IMR-90 (cell line): ENCODE data around the gene MTCL1. TPM values are rescaled to one million over a fixed set of nuclear protein-coding genes. Genes with fewer than 3 reads are reported as not detected.

Source experiments
- ATAC-seq: fragments of 200-7000 bp; cut with Tn5 transposase; 2 replicates; pipeline ENCODE4 v1.9.1; 2020; ENCODE audit warnings: low read depth, mild to moderate bottlenecking, moderate library complexity
- BruUV-seq: library from RNA; stranded (reverse); fragments of 400-500 nt; replicated peaks from 2 replicates; lab custom pipeline; 2021; lab: Mats Ljungman, UMichigan
- CTCF ChIA-PET: fragments of 300-600 bp; formaldehyde crosslinking; extraction: SDS; loops from one replicate; lab custom pipeline; 2021; ENCODE audit warnings: antibody characterized with exemption; lab: Yijun Ruan, JAX
- POLR2A ChIA-PET: fragments of 300-600 bp; sonication (Branson Sonifier 250); formaldehyde crosslinking; loops from one replicate; lab custom pipeline; 2022; ENCODE audit warnings: antibody characterized with exemption; ENCODE audit not compliant: unreplicated experiment; lab: Charles Lee
- DNase-seq: peaks from one replicate; pipeline ENCODE4 v3.0.0; 2013
- H2AFZ ChIP-seq: replicated peaks from 2 replicates; pipeline ENCODE3; 2013; ENCODE audit warnings: low read length, mild to moderate bottlenecking; ENCODE audit not compliant: poor library complexity
- H2AK5ac ChIP-seq: 2 replicates; pipeline ENCODE4 v1.6.1; 2013; ENCODE audit warnings: low read depth, low read length, inconsistent platforms
- H2AK9ac ChIP-seq: replicated peaks from 2 replicates; pipeline ENCODE3; 2013; ENCODE audit warnings: mild to moderate bottlenecking, low read depth, low read length, moderate library complexity; ENCODE audit not compliant: poor library complexity
- H2BK120ac ChIP-seq: 2 replicates; pipeline ENCODE4 v1.6.1; 2013; ENCODE audit warnings: low read depth, low read length, inconsistent platforms
- H2BK15ac ChIP-seq: 3 replicates; pipeline ENCODE4 v1.6.1; 2013; ENCODE audit warnings: low read depth, low read length, inconsistent platforms
- H2BK20ac ChIP-seq: 2 replicates; pipeline ENCODE4 v1.6.1; 2013; ENCODE audit warnings: low read depth, mild to moderate bottlenecking, inconsistent platforms, low read length, moderate library complexity
- H2BK5ac ChIP-seq: 2 replicates; pipeline ENCODE4 v1.6.1; 2013; ENCODE audit warnings: mild to moderate bottlenecking, low read depth, low read length, inconsistent platforms; ENCODE audit not compliant: poor library complexity, severe bottlenecking
- H3K14ac ChIP-seq: replicated peaks from 2 replicates; pipeline ENCODE4 v1.6.1; 2013; ENCODE audit warnings: low read depth, low read length, inconsistent platforms
- H3K18ac ChIP-seq: 2 replicates; pipeline ENCODE4 v1.6.1; 2013; ENCODE audit warnings: low read depth, low read length, control low read depth
- H3K23ac ChIP-seq: 2 replicates; pipeline ENCODE4 v1.6.1; 2013; ENCODE audit warnings: low read depth, low read length, inconsistent platforms
- H3K27ac ChIP-seq: 2 replicates; pipeline ENCODE4 v1.5.1; 2013; ENCODE audit warnings: mild to moderate bottlenecking, control low read depth, low read length; ENCODE audit not compliant: insufficient read depth
- H3K27me3 ChIP-seq: 2 replicates; pipeline ENCODE4 v1.6.1; 2013; ENCODE audit warnings: low read length; ENCODE audit not compliant: control insufficient read depth, insufficient read depth
- H3K36me3 ChIP-seq: 2 replicates; pipeline ENCODE4 v1.6.1; 2013; ENCODE audit warnings: low read length, mixed read lengths; ENCODE audit not compliant: control insufficient read depth, insufficient read depth
- H3K4ac ChIP-seq: 2 replicates; pipeline ENCODE4 v1.6.1; 2013; ENCODE audit warnings: low read depth, low read length, inconsistent platforms
- H3K4me1 ChIP-seq: 2 replicates; pipeline ENCODE4 v1.6.1; 2013; ENCODE audit warnings: low read length, mixed read lengths; ENCODE audit not compliant: control insufficient read depth, insufficient read depth
- H3K4me2 ChIP-seq: 2 replicates; pipeline ENCODE4 v1.6.1; 2013; ENCODE audit warnings: low read depth, mild to moderate bottlenecking, control low read depth, low read length, moderate library complexity
- H3K4me3 ChIP-seq: 2 replicates; pipeline ENCODE4 v1.5.1; 2013; ENCODE audit warnings: low read depth, mild to moderate bottlenecking, control low read depth, low read length, moderate library complexity; ENCODE audit not compliant: insufficient read depth
- H3K56ac ChIP-seq: 2 replicates; pipeline ENCODE4 v1.6.1; 2013; ENCODE audit warnings: low read length, inconsistent platforms; ENCODE audit not compliant: insufficient read depth; ENCODE audit errors: extremely low read depth
- H3K79me1 ChIP-seq, 2 experiments: 2 replicates each; pipeline ENCODE4 v1.6.1; 2013; ENCODE audit warnings: low read length in 2 of 2, inconsistent platforms in 1 of 2, low read depth in 1 of 2
- H3K9ac ChIP-seq: 2 replicates; pipeline ENCODE4 v1.6.1; 2013; ENCODE audit warnings: low read depth, low read length, control low read depth
- H3K9me1 ChIP-seq: 2 replicates; pipeline ENCODE4 v1.6.1; 2013; ENCODE audit warnings: low read length, inconsistent platforms; ENCODE audit not compliant: insufficient read depth
- H3K9me3 ChIP-seq: 2 replicates; pipeline ENCODE4 v1.6.1; 2013; ENCODE audit warnings: low read length; ENCODE audit not compliant: control insufficient read depth, insufficient read depth
- H4K20me1 ChIP-seq: 2 replicates; pipeline ENCODE4 v1.6.1; 2013; ENCODE audit warnings: low read length, inconsistent platforms; ENCODE audit not compliant: insufficient read depth
- H4K5ac ChIP-seq: 2 replicates; pipeline ENCODE4 v1.6.1; 2013; ENCODE audit warnings: mild to moderate bottlenecking, low read depth, low read length, control low read depth
- H4K8ac ChIP-seq, 2 experiments: 2 replicates each; pipeline ENCODE4 v1.6.1; 2013; ENCODE audit warnings: low read depth in 2 of 2, low read length in 2 of 2, control low read depth in 1 of 2, inconsistent platforms in 1 of 2
- H4K91ac ChIP-seq: 2 replicates; pipeline ENCODE4 v1.6.1; 2013; ENCODE audit warnings: low read depth, low read length, inconsistent platforms; ENCODE audit not compliant: insufficient read depth
- BHLHE40 ChIP-seq: fragments of 150-350 bp; IDR thresholded peaks from 2 replicates; pipeline ENCODE4 v1.6.1; 2016; ENCODE audit warnings: mild to moderate bottlenecking, low read depth, low read length
- CEBPB ChIP-seq: IDR thresholded peaks from 2 replicates; pipeline ENCODE4 v1.6.1; 2012; ENCODE audit warnings: low read depth, low read length, improper control_type of control experiment
- CHD1 ChIP-seq: IDR thresholded peaks from 2 replicates; pipeline ENCODE4 v1.6.1; 2012; ENCODE audit warnings: low read depth, low read length, improper control_type of control experiment
- CTCF ChIP-seq: conservative IDR thresholded peaks from 2 replicates; pipeline ENCODE4 v1.5.1; 2012; ENCODE audit warnings: mild to moderate bottlenecking, low read depth, low read length, improper control_type of control experiment
- ELK1 ChIP-seq: fragments of 150-350 bp; IDR thresholded peaks from 2 replicates; pipeline ENCODE4 v1.6.1; 2016; ENCODE audit warnings: low read depth, mild to moderate bottlenecking, low read length, moderate library complexity, borderline replicate concordance
- MAFK ChIP-seq: IDR thresholded peaks from 2 replicates; pipeline ENCODE4 v1.6.1; 2012; ENCODE audit warnings: low read depth, low read length, improper control_type of control experiment
- MXI1 ChIP-seq: IDR thresholded peaks from 2 replicates; pipeline ENCODE4 v1.6.1; 2012; ENCODE audit warnings: low read depth, mild to moderate bottlenecking, low read length, moderate library complexity, borderline replicate concordance
- RCOR1 ChIP-seq: IDR thresholded peaks from 2 replicates; pipeline ENCODE4 v1.6.1; 2012; ENCODE audit warnings: mild to moderate bottlenecking, low read length, improper control_type of control experiment; ENCODE audit not compliant: insufficient replicate concordance
- SMC3 ChIP-seq: fragments of 150-350 bp; IDR thresholded peaks from 2 replicates; pipeline ENCODE4 v1.6.1; 2016; ENCODE audit warnings: low read depth, mild to moderate bottlenecking, antibody characterized with exemption, low read length, moderate library complexity
- WGBS, 2 experiments: methylation state at CpG; one replicate each; pipeline versions ENCODE4 v1.1.5 to v1.1.7; 2013; ENCODE audit warnings: missing lambda C conversion rate in 2 of 2; ENCODE audit not compliant: insufficient read length in 1 of 2; ENCODE audit errors: extremely low coverage in 2 of 2; 5-methylcytosine and 5-hydroxymethylcytosine counted together
- dilution Hi-C: fragments of 300-500 bp; cut with HindIII; formaldehyde crosslinking; loops from one replicate; pipeline ENCODE4 v1.14.3; 2018; ENCODE audit warnings: low sequenced_read_pairs; ENCODE audit not compliant: unreplicated experiment
- in situ Hi-C: fragments of 300-500 bp; cut with MboI; formaldehyde crosslinking; loops from 3 replicates; pipeline ENCODE4 v1.14.3; 2019; ENCODE audit warnings: low sequenced_read_pairs, inconsistent platforms, mixed read lengths
- intact Hi-C: fragments of 100-400 bp; cut with micrococcal nuclease; formaldehyde crosslinking; loops from 2 replicates; pipeline ENCODE4 v1.10.0; 2022
- polyA plus RNA-seq, 3 experiments: library from polyadenylated mRNA; depleted of rRNA; stranded (reverse); fragments of >200 nt; gene quantifications; 2 replicates each; pipeline ENCODE4 v1.2.3, GENCODE V29; 2012; ENCODE audit warnings: low replicate concordance in 1 of 3
- total RNA-seq: library from RNA; depleted of rRNA; stranded (reverse); fragments of >200 nt; gene quantifications from 2 replicates; pipeline ENCODE4 v1.2.3, GENCODE V29; 2012

MTCL1 gene
- total and polyA plus RNA-seq, 2 of the 4 experiments (the other 2 are of a cell fraction), result 29.0 to 45.3 TPM

GRCh38 chr18:8760984-8761383, 55.6 kb downstream of the MTCL1 start:
- Histone ChIP-seq H3K79me1 (peaks cover 51 to 79% of the 10 kb centered on the region in 2 experiments), H3K14ac (no peak overlapping the region), H2BK5ac (no peak overlapping the region), H3K4me1 (peaks cover 19% of the 10 kb centered on the region), H3K4ac (no peak overlapping the region), H3K56ac (no peak overlapping the region), H3K18ac (no peak overlapping the region), H4K5ac (no peak overlapping the region), H3K9me1 (peaks cover 21% of the 10 kb centered on the region), H4K8ac (no peak overlapping the region), H3K36me3 (peaks cover 43% of the 10 kb centered on the region), H4K91ac (no peak overlapping the region), H3K9ac (no peak overlapping the region), H3K9me3 (no peaks in the 10 kb centered on the region; the same call in 1 of the 2 replicates), H3K4me2 (no peak overlapping the region), H2AFZ (no peak overlapping the region), H3K27me3 (no peaks in the 10 kb centered on the region), H3K23ac (no peak overlapping the region), H3K4me3 (no peak overlapping the region), H4K20me1 (peaks cover 2% of the 10 kb centered on the region; the same call in 1 of the 2 replicates), H2BK120ac (no peak overlapping the region), H2BK15ac (no peak overlapping the region), H2AK9ac (no peak overlapping the region), H2BK20ac (no peak overlapping the region), H2AK5ac (no peak overlapping the region), H3K27ac (no peak overlapping the region)
- dilution Hi-C loops, result no loop called here
- intact Hi-C loops, result no loop called here
- ChIA-PET CTCF (interaction anchor here (0.7 kb wide), 1 partner anchor 31 kb away, joined by 3 read pairs; no protein-coding TSS in a partner anchor), POLR2A (no interaction called here)
- no peak for ATAC-seq
- no peak for DNase-seq
- TF ChIP-seq CTCF (no peak), SMC3 (no peak), MAFK (no peak), CHD1 (no peak), BHLHE40 (no peak), CEBPB (no peak), ELK1 (no peak), RCOR1 (no peak), MXI1 (no peak)
- no CpG with 5 or more reads among the region's 2 CpGs for WGBS, 2 experiments
- in situ Hi-C loops, result no loop called here
- no TSS peak for BruUV-seq
